Mononuclear cell (primary cell): ENCODE measurements around the gene ADGRD2. TPM values are rescaled to one million over a fixed set of nuclear protein-coding genes. Genes with fewer than 3 reads are reported as not detected.

Source experiments
- H3K27me3 ChIP-seq: 2 replicates; pipeline ENCODE4 v1.6.0; 2011; ENCODE audit warnings: low read length, control low read depth; ENCODE audit not compliant: insufficient read depth
- H3K4me1 ChIP-seq: 2 replicates; pipeline ENCODE4 v1.5.1; 2011; ENCODE audit warnings: mild to moderate bottlenecking, low read length, control low read depth; ENCODE audit not compliant: insufficient read depth
- H3K4me3 ChIP-seq: 2 replicates; pipeline ENCODE4 v1.5.1; 2011; ENCODE audit warnings: mild to moderate bottlenecking, low read length, moderate library complexity
- H3K9me3 ChIP-seq: 2 replicates; pipeline ENCODE4 v1.5.1; 2011; ENCODE audit warnings: low read depth, mild to moderate bottlenecking, control low read depth, low read length
- total RNA-seq: library from RNA; depleted of rRNA; stranded (reverse); fragments of >200 nt; gene quantifications from one replicate; pipeline ENCODE4 v1.2.3, GENCODE V29; 2012

The ADGRD2 gene
- total RNA-seq, 1 donor, result 0.10 TPM

- no peak overlapping the region for H3K4me3 ChIP-seq
- no peaks in the 10 kb centered on the region for H3K4me1 ChIP-seq
- no peaks in the 10 kb centered on the region for H3K27me3 ChIP-seq
- H3K9me3 ChIP-seq, result no peaks in the 10 kb centered on the region
These were observed 23.9 kb upstream of the ADGRD2 start for GRCh38 chr9:124426361-124426760.

GRCh38 chr9:124427281-124427680, 23.0 kb upstream of the ADGRD2 start:
- Histone ChIP-seq H3K27me3 (no peaks in the 10 kb centered on the region), H3K9me3 (no peaks in the 10 kb centered on the region), H3K4me1 (no peaks in the 10 kb centered on the region), H3K4me3 (no peak overlapping the region)

- no peaks in the 10 kb centered on the region for H3K9me3 ChIP-seq
- no peaks in the 10 kb centered on the region for H3K4me1 ChIP-seq
- H3K4me3 ChIP-seq, result no peak overlapping the region
- no peaks in the 10 kb centered on the region for H3K27me3 ChIP-seq
These were observed 21.3 kb upstream of the ADGRD2 start for GRCh38 chr9:124428751-124429529.

- Histone ChIP-seq H3K4me1 (no peaks in the 10 kb centered on the region), H3K27me3 (no peaks in the 10 kb centered on the region), H3K4me3 (no peak overlapping the region), H3K9me3 (no peaks in the 10 kb centered on the region)
These were observed 20.8 kb upstream of the ADGRD2 start for GRCh38 chr9:124429530-124429867.

GRCh38 chr9:124436320-124436719, 13.9 kb upstream of the ADGRD2 start:
- Histone ChIP-seq H3K9me3 (no peaks in the 10 kb centered on the region), H3K4me1 (no peaks in the 10 kb centered on the region), H3K27me3 (no peaks in the 10 kb centered on the region), H3K4me3 (no peak overlapping the region)

- Histone ChIP-seq H3K27me3 (peaks cover under 1% of the 10 kb centered on the region), H3K4me3 (no peak overlapping the region), H3K4me1 (no peaks in the 10 kb centered on the region), H3K9me3 (no peaks in the 10 kb centered on the region)
These were observed 13.2 kb upstream of the ADGRD2 start for GRCh38 chr9:124437086-124437485.

- H3K4me1 ChIP-seq, result no peaks in the 10 kb centered on the region
- no peaks in the 10 kb centered on the region for H3K9me3 ChIP-seq
- no peak overlapping the region for H3K4me3 ChIP-seq
- H3K27me3 ChIP-seq, result peaks cover 5% of the 10 kb centered on the region
These were observed 12.2 kb upstream of the ADGRD2 start for GRCh38 chr9:124438091-124438490.

GRCh38 chr9:124439086-124439485, 11.2 kb upstream of the ADGRD2 start:
- no peaks in the 10 kb centered on the region for H3K4me1 ChIP-seq
- no peaks in the 10 kb centered on the region for H3K9me3 ChIP-seq
- peaks cover 5% of the 10 kb centered on the region for H3K27me3 ChIP-seq
- H3K4me3 ChIP-seq, result no peak overlapping the region

GRCh38 chr9:124439686-124440243, 10.5 kb upstream of the ADGRD2 start:
- Histone ChIP-seq H3K4me3 (no peak overlapping the region), H3K4me1 (no peaks in the 10 kb centered on the region), H3K27me3 (peaks cover 5% of the 10 kb centered on the region), H3K9me3 (no peaks in the 10 kb centered on the region)

- H3K4me1 ChIP-seq, result no peaks in the 10 kb centered on the region
- no peaks in the 10 kb centered on the region for H3K9me3 ChIP-seq
- H3K4me3 ChIP-seq, result no peak overlapping the region
- peaks cover 5% of the 10 kb centered on the region for H3K27me3 ChIP-seq
These were observed 9.5 kb upstream of the ADGRD2 start for GRCh38 chr9:124440786-124441185.

- Histone ChIP-seq H3K4me1 (no peaks in the 10 kb centered on the region), H3K4me3 (no peak overlapping the region)
These were observed 9.0 kb upstream of the ADGRD2 start for GRCh38 chr9:124441291-124441690.

GRCh38 chr9:124442379-124442778, 7.9 kb upstream of the ADGRD2 start:
- Histone ChIP-seq H3K9me3 (no peaks in the 10 kb centered on the region), H3K27me3 (peaks cover 5% of the 10 kb centered on the region), H3K4me3 (no peak overlapping the region), H3K4me1 (no peaks in the 10 kb centered on the region)

More at GRCh38 chr9:124441291-124441690, 9.0 kb upstream of the ADGRD2 start:
- no peaks in the 10 kb centered on the region for H3K9me3 ChIP-seq
- H3K27me3 ChIP-seq, result peaks cover 5% of the 10 kb centered on the region

GRCh38 chr9:124442826-124443225, 7.4 kb upstream of the ADGRD2 start:
- H3K4me3 ChIP-seq, result no peak overlapping the region
- H3K27me3 ChIP-seq, result peaks cover 5% of the 10 kb centered on the region
- H3K4me1 ChIP-seq, result no peaks in the 10 kb centered on the region
- H3K9me3 ChIP-seq, result no peaks in the 10 kb centered on the region

- Histone ChIP-seq H3K4me1 (no peaks in the 10 kb centered on the region), H3K27me3 (peaks cover 5% of the 10 kb centered on the region), H3K9me3 (no peaks in the 10 kb centered on the region)
These were observed 6.6 kb upstream of the ADGRD2 start for GRCh38 chr9:124443625-124444024.

GRCh38 chr9:124444166-124444565, 6.1 kb upstream of the ADGRD2 start:
- Histone ChIP-seq H3K27me3 (peaks cover 5% of the 10 kb centered on the region), H3K4me3 (no peak overlapping the region), H3K9me3 (no peaks in the 10 kb centered on the region), H3K4me1 (no peaks in the 10 kb centered on the region)

More at GRCh38 chr9:124443625-124444024, 6.6 kb upstream of the ADGRD2 start:
- no peak overlapping the region for H3K4me3 ChIP-seq

- Histone ChIP-seq H3K9me3 (no peaks in the 10 kb centered on the region), H3K4me3 (no peak overlapping the region), H3K27me3 (peaks cover 18% of the 10 kb centered on the region), H3K4me1 (no peaks in the 10 kb centered on the region)
These were observed 3.0 kb upstream of the ADGRD2 start for GRCh38 chr9:124447297-124447661.
